ENCODE measurements around the gene DUSP10. TPM values are rescaled to one million over a fixed set of nuclear protein-coding genes. Genes with fewer than 3 reads are reported as not detected.

Gene DUSP10
- total RNA-seq, 2 donors from 2014 or later = 43.3 to 85.2 TPM

GRCh38 chr1:221696718-221697461, 45.0 kb downstream of the DUSP10 start:
- Mint-ChIP-seq H3K9me3 (no peaks in the 10 kb centered on the region), H3K27me3 (no peaks in the 10 kb centered on the region), H3K4me1 (ENCODE audit: low read depth in 2 of 2) (peaks cover 25 to 36% of the 10 kb centered on the region in 2 donors), H3K36me3 (peaks cover 36% of the 10 kb centered on the region), H3K4me3 (no peak overlapping the region), H3K27ac (peak overlapping the region in 1 of 2 donors; percentile 8)
- ATAC-seq = no peak
- no peak for DNase-seq (ENCODE audit: low spot score)

GRCh38 chr1:221696027-221696426, 45.9 kb downstream of the DUSP10 start:
- Mint-ChIP-seq H3K4me3 (no peak overlapping the region), H3K27ac (no peak overlapping the region), H3K9me3 (no peaks in the 10 kb centered on the region), H3K36me3 (peaks cover 29% of the 10 kb centered on the region), H3K27me3 (no peaks in the 10 kb centered on the region), H3K4me1 (ENCODE audit: low read depth in 2 of 2) (peaks cover 29 to 34% of the 10 kb centered on the region in 2 donors)
- no peak for ATAC-seq
- DNase-seq (ENCODE audit: low spot score) = no peak

GRCh38 chr1:221695301-221695700, 46.6 kb downstream of the DUSP10 start:
- no peaks in the 10 kb centered on the region for H3K9me3 Mint-ChIP-seq
- peaks cover 33 to 40% of the 10 kb centered on the region in 2 donors for H3K4me1 Mint-ChIP-seq (ENCODE audit: low read depth in 2 of 2)

GRCh38 chr1:221694109-221694508, 47.8 kb downstream of the DUSP10 start:
- ATAC-seq = no peak
- Mint-ChIP-seq H3K4me1 (ENCODE audit: low read depth in 2 of 2) (peaks cover 31 to 33% of the 10 kb centered on the region in 2 donors), H3K4me3 (no peak overlapping the region), H3K27me3 (no peaks in the 10 kb centered on the region), H3K27ac (no peak overlapping the region), H3K9me3 (no peaks in the 10 kb centered on the region), H3K36me3 (peaks cover 20% of the 10 kb centered on the region)
- DNase-seq (ENCODE audit: low spot score) = no peak

More at GRCh38 chr1:221695301-221695700, 46.6 kb downstream of the DUSP10 start:
- no peaks in the 10 kb centered on the region for H3K27me3 Mint-ChIP-seq
- ATAC-seq (no peak), DNase-seq (ENCODE audit: low spot score) (no peak)
- no peak overlapping the region for H3K27ac Mint-ChIP-seq
- no peak overlapping the region for H3K4me3 Mint-ChIP-seq
- H3K36me3 Mint-ChIP-seq = peaks cover 29% of the 10 kb centered on the region

- Mint-ChIP-seq H3K4me3 (peak overlapping the region; percentile 32), H3K27me3 (no peaks in the 10 kb centered on the region), H3K27ac (peak overlapping the region; percentile 41 to 83), H3K36me3 (peaks cover 10% of the 10 kb centered on the region), H3K9me3 (no peaks in the 10 kb centered on the region), H3K4me1 (ENCODE audit: low read depth in 2 of 2) (peaks cover 30 to 33% of the 10 kb centered on the region in 2 donors)
- no peak for ATAC-seq
- DNase-seq (ENCODE audit: low spot score) = no peak
Measured at GRCh38 chr1:221693087-221693486, 48.8 kb downstream of the DUSP10 start.

- Mint-ChIP-seq H3K4me1 (ENCODE audit: low read depth in 2 of 2) (peaks cover 34 to 37% of the 10 kb centered on the region in 2 donors), H3K4me3 (peak overlapping the region; percentile 32), H3K9me3 (no peaks in the 10 kb centered on the region), H3K36me3 (peaks cover 9% of the 10 kb centered on the region), H3K27me3 (no peaks in the 10 kb centered on the region), H3K27ac (peak overlapping the region; percentile 41 to 83)
- DNase-seq (ENCODE audit: low spot score) (no peak), ATAC-seq (peak; percentile 72 to 87)
Measured at GRCh38 chr1:221692643-221693042, 49.2 kb downstream of the DUSP10 start.

GRCh38 chr1:221691261-221691660, 50.6 kb downstream of the DUSP10 start:
- H3K27me3 Mint-ChIP-seq = no peaks in the 10 kb centered on the region
- no peak overlapping the region for H3K4me3 Mint-ChIP-seq
- H3K27ac Mint-ChIP-seq = peak overlapping the region in 1 of 2 donors; percentile 61
- H3K9me3 Mint-ChIP-seq = no peaks in the 10 kb centered on the region
- DNase-seq (ENCODE audit: low spot score) (no peak), ATAC-seq (peak in 1 of 2 donors; percentile 39)
- H3K4me1 Mint-ChIP-seq (ENCODE audit: low read depth in 2 of 2) = peaks cover 35 to 37% of the 10 kb centered on the region in 2 donors
- peaks cover 6% of the 10 kb centered on the region for H3K36me3 Mint-ChIP-seq

GRCh38 chr1:221690858-221691257, 51.0 kb downstream of the DUSP10 start:
- ATAC-seq = no peak
- Mint-ChIP-seq H3K27me3 (no peaks in the 10 kb centered on the region), H3K36me3 (peaks cover 6% of the 10 kb centered on the region), H3K9me3 (no peaks in the 10 kb centered on the region), H3K27ac (peak overlapping the region in 1 of 2 donors; percentile 82), H3K4me1 (ENCODE audit: low read depth in 2 of 2) (peaks cover 35 to 37% of the 10 kb centered on the region in 2 donors), H3K4me3 (no peak overlapping the region)
- no peak for DNase-seq (ENCODE audit: low spot score)

GRCh38 chr1:221689138-221689537, 52.8 kb downstream of the DUSP10 start:
- no peak for DNase-seq (ENCODE audit: low spot score)

GRCh38 chr1:221688488-221688843, 53.4 kb downstream of the DUSP10 start:
- H3K4me3 Mint-ChIP-seq = peak overlapping the region; percentile 32
- ATAC-seq = peak; percentile 54 to 55

More at GRCh38 chr1:221689138-221689537, 52.8 kb downstream of the DUSP10 start:
- Mint-ChIP-seq H3K27me3 (peaks cover 0 to 3% of the 10 kb centered on the region in 2 donors), H3K36me3 (peaks cover 6% of the 10 kb centered on the region), H3K4me3 (peak overlapping the region; percentile 38), H3K27ac (peak overlapping the region; percentile 75 to 82), H3K9me3 (no peaks in the 10 kb centered on the region), H3K4me1 (ENCODE audit: low read depth in 2 of 2) (peaks cover 32 to 37% of the 10 kb centered on the region in 2 donors)
- ATAC-seq = peak; percentile 67 to 72

GRCh38 chr1:221687836-221688487, 53.9 kb downstream of the DUSP10 start:
- no peaks in the 10 kb centered on the region for H3K9me3 Mint-ChIP-seq
- H3K4me1 Mint-ChIP-seq (ENCODE audit: low read depth in 2 of 2) = peaks cover 32 to 34% of the 10 kb centered on the region in 2 donors
- H3K27ac Mint-ChIP-seq = peak overlapping the region; percentile 75 to 82
- no peaks in the 10 kb centered on the region for H3K36me3 Mint-ChIP-seq
- no peak for DNase-seq (ENCODE audit: low spot score)
- peak in 1 of 2 donors; percentile 33 for ATAC-seq
- H3K4me3 Mint-ChIP-seq = peak overlapping the region; percentile 32
- peaks cover 0 to 3% of the 10 kb centered on the region in 2 donors for H3K27me3 Mint-ChIP-seq

More at GRCh38 chr1:221688488-221688843, 53.4 kb downstream of the DUSP10 start:
- Mint-ChIP-seq H3K36me3 (peaks cover 3% of the 10 kb centered on the region), H3K27me3 (peaks cover 0 to 3% of the 10 kb centered on the region in 2 donors), H3K9me3 (no peaks in the 10 kb centered on the region), H3K4me1 (ENCODE audit: low read depth in 2 of 2) (peaks cover 32 to 37% of the 10 kb centered on the region in 2 donors), H3K27ac (peak overlapping the region; percentile 75 to 82)
- no peak for DNase-seq (ENCODE audit: low spot score)

GRCh38 chr1:221683681-221684080, 58.2 kb downstream of the DUSP10 start:
- Mint-ChIP-seq H3K4me3 (no peak overlapping the region), H3K4me1 (ENCODE audit: low read depth in 2 of 2) (peaks cover 10 to 11% of the 10 kb centered on the region in 2 donors), H3K27ac (no peak overlapping the region), H3K36me3 (peaks cover 11% of the 10 kb centered on the region), H3K27me3 (peaks cover 0 to 3% of the 10 kb centered on the region in 2 donors), H3K9me3 (peaks cover 9% of the 10 kb centered on the region)
- ATAC-seq = no peak
- no peak for DNase-seq (ENCODE audit: low spot score)

- Mint-ChIP-seq H3K4me3 (no peak overlapping the region), H3K27me3 (peaks cover 0 to 3% of the 10 kb centered on the region in 2 donors), H3K36me3 (peaks cover 11% of the 10 kb centered on the region), H3K27ac (no peak overlapping the region), H3K9me3 (peaks cover 9% of the 10 kb centered on the region), H3K4me1 (ENCODE audit: low read depth in 2 of 2) (peaks cover 0 to 3% of the 10 kb centered on the region in 2 donors)
- ATAC-seq (no peak), DNase-seq (ENCODE audit: low spot score) (no peak)
Measured at GRCh38 chr1:221680085-221680484, 61.8 kb downstream of the DUSP10 start.

- no peak for ATAC-seq
- Mint-ChIP-seq H3K27ac (no peak overlapping the region), H3K36me3 (peaks cover 11% of the 10 kb centered on the region), H3K4me1 (ENCODE audit: low read depth in 2 of 2) (peaks cover 0 to 3% of the 10 kb centered on the region in 2 donors), H3K27me3 (no peaks in the 10 kb centered on the region), H3K9me3 (peaks cover 9% of the 10 kb centered on the region), H3K4me3 (no peak overlapping the region)
- DNase-seq (ENCODE audit: low spot score) = no peak
Measured at GRCh38 chr1:221678014-221678413, 63.9 kb downstream of the DUSP10 start.
